ENCODE data around the gene EIF2AK2. TPM values are rescaled to one million over a fixed set of nuclear protein-coding genes. Genes with fewer than 3 reads are reported as not detected.

Gene EIF2AK2
- total RNA-seq, 6 experiments from 2014 or later = 42.7 to 55.2 (median 45.7) TPM

GRCh38 chr2:37149626-37150322 lies 7.0 kb downstream of the EIF2AK2 start:
- Mint-ChIP-seq H3K27me3 (ENCODE audit: insufficient read depth) (peaks cover under 1% of the 10 kb centered on the region), H3K4me1 (ENCODE audit: low read depth) (peaks cover 40% of the 10 kb centered on the region), H3K36me3 (ENCODE audit: low read depth) (peaks cover 59% of the 10 kb centered on the region), H3K9me3 (peaks cover 7% of the 10 kb centered on the region), H3K4me3 (no peak overlapping the region), H3K27ac (no peak overlapping the region)
- TF ChIP-seq, protein P1, sequence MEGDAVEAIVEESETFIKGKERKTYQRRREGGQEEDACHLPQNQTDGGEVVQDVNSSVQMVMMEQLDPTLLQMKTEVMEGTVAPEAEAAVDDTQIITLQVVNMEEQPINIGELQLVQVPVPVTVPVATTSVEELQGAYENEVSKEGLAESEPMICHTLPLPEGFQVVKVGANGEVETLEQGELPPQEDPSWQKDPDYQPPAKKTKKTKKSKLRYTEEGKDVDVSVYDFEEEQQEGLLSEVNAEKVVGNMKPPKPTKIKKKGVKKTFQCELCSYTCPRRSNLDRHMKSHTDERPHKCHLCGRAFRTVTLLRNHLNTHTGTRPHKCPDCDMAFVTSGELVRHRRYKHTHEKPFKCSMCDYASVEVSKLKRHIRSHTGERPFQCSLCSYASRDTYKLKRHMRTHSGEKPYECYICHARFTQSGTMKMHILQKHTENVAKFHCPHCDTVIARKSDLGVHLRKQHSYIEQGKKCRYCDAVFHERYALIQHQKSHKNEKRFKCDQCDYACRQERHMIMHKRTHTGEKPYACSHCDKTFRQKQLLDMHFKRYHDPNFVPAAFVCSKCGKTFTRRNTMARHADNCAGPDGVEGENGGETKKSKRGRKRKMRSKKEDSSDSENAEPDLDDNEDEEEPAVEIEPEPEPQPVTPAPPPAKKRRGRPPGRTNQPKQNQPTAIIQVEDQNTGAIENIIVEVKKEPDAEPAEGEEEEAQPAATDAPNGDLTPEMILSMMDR (IDR thresholded peaks at IDR 0.05) = no peak
- no peak for DNase-seq

- TF ChIP-seq, protein P1 (IDR thresholded peaks at IDR 0.05) = no peak
- H3K27me3 Mint-ChIP-seq (ENCODE audit: insufficient read depth) = no peaks in the 10 kb centered on the region; the same call in 1 of the 2 replicates
- H3K4me1 Mint-ChIP-seq (ENCODE audit: low read depth) = peaks cover 37% of the 10 kb centered on the region
- H3K27ac Mint-ChIP-seq = no peak overlapping the region
- H3K9me3 Mint-ChIP-seq = 0 out of 2 replicates have a peak, but pooled peaks cover under 1% of the 10 kb centered on the region
- no peak for DNase-seq
- no peak overlapping the region for H3K4me3 Mint-ChIP-seq
- H3K36me3 Mint-ChIP-seq (ENCODE audit: low read depth) = peaks cover 51% of the 10 kb centered on the region
These were observed 8.5 kb downstream of the EIF2AK2 start for GRCh38 chr2:37148325-37148724.

- DNase-seq = no peak
- H3K27ac Mint-ChIP-seq = no peak overlapping the region
- no peaks in the 10 kb centered on the region; the same call in 1 of the 2 replicates for H3K27me3 Mint-ChIP-seq (ENCODE audit: insufficient read depth)
- TF ChIP-seq, protein P1 (IDR thresholded peaks at IDR 0.05) = no peak
- H3K4me3 Mint-ChIP-seq = no peak overlapping the region
- H3K36me3 Mint-ChIP-seq (ENCODE audit: low read depth) = peaks cover 40% of the 10 kb centered on the region
- H3K4me1 Mint-ChIP-seq (ENCODE audit: low read depth) = peaks cover 22% of the 10 kb centered on the region
- H3K9me3 Mint-ChIP-seq = no peaks in the 10 kb centered on the region
These were observed 10.7 kb downstream of the EIF2AK2 start for GRCh38 chr2:37146062-37146461.

- H3K27ac Mint-ChIP-seq = no peak overlapping the region
- H3K4me3 Mint-ChIP-seq = no peak overlapping the region
- peaks cover 15% of the 10 kb centered on the region for H3K4me1 Mint-ChIP-seq (ENCODE audit: low read depth)
- no peaks in the 10 kb centered on the region for H3K9me3 Mint-ChIP-seq
- TF ChIP-seq, protein P1 (IDR thresholded peaks at IDR 0.05) = no peak
- no peaks in the 10 kb centered on the region; the same call in 1 of the 2 replicates for H3K27me3 Mint-ChIP-seq (ENCODE audit: insufficient read depth)
- H3K36me3 Mint-ChIP-seq (ENCODE audit: low read depth) = peaks cover 46% of the 10 kb centered on the region
- DNase-seq = peak; percentile 38
These were observed 12.8 kb downstream of the EIF2AK2 start for GRCh38 chr2:37143974-37144373.

GRCh38 chr2:37142546-37142945 lies 14.2 kb downstream of the EIF2AK2 start:
- no peak overlapping the region for H3K4me3 Mint-ChIP-seq
- DNase-seq = no peak
- TF ChIP-seq, protein P1 (IDR thresholded peaks at IDR 0.05) = peak; percentile 54
- peaks cover 34% of the 10 kb centered on the region for H3K36me3 Mint-ChIP-seq (ENCODE audit: low read depth)
- no peaks in the 10 kb centered on the region for H3K9me3 Mint-ChIP-seq
- H3K4me1 Mint-ChIP-seq (ENCODE audit: low read depth) = peaks cover 15% of the 10 kb centered on the region
- H3K27ac Mint-ChIP-seq = no peak overlapping the region
- H3K27me3 Mint-ChIP-seq (ENCODE audit: insufficient read depth) = no peaks in the 10 kb centered on the region; the same call in 1 of the 2 replicates

All from HFFc6 (cell line).